Kidney tubule cell (primary cell): ENCODE results near the gene UBE2U.
A peak's percentile ranks its signal among the peaks of the same experiment; 100 is the strongest.

Experiments used
- DNase-seq: peaks from one replicate; pipeline ENCODE4 v3.0.0-alpha.2; 2018; ENCODE audit warnings: low spot score

UBE2U gene, protein sequence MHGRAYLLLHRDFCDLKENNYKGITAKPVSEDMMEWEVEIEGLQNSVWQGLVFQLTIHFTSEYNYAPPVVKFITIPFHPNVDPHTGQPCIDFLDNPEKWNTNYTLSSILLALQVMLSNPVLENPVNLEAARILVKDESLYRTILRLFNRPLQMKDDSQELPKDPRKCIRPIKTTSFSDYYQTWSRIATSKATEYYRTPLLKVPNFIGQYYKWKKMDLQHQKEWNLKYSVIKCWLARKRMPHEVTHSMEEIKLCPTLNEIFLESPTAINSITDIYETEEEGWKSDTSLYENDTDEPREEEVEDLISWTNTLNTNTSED

DNA sequence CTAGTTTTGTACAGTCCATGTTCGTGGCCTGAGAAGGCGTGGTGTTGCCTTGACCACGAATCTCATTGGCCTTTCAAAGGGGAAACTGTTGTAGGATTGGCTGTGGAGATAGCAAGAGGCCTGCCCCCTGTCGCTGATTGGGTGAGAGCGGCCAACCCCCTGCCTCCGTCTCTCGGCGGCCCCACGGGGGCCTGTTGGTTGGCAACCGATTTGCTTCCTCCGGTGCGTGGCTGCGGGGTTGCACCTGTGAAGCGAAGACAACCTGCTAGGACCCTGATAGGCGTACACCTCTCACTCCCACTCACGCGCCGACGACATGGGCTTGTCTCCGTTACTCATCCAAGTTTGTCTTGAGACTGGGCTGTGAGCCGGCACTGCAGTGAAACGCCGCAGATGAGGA, at the start of gene UBE2U:
TSS of gene UBE2U (plus strand) at position 204 of the 400 bp plus-strand sequence. CDS start 428 bp downstream, outside the sequence.
- no peak for DNase-seq

DNA sequence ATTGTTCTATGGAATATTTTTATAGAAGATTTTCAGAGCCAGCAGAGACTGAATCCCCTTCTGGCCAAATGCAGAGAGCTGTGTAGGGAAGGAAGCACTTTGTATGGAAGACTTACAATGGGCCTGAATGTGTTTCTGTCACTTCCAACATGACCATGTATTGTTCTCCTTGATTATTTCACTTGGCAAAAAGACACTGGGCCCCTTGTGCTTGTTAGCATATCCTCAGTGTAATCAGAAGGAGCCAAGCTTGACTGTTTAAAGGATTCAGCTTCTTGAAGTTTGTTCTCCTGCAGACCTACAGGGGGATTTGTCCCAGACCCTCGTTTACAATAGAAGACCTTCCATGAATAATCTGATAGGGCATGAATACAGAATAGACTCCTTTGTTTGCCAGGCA, 48.1 kb upstream of the UBE2U start:
- no peak for DNase-seq

DNA sequence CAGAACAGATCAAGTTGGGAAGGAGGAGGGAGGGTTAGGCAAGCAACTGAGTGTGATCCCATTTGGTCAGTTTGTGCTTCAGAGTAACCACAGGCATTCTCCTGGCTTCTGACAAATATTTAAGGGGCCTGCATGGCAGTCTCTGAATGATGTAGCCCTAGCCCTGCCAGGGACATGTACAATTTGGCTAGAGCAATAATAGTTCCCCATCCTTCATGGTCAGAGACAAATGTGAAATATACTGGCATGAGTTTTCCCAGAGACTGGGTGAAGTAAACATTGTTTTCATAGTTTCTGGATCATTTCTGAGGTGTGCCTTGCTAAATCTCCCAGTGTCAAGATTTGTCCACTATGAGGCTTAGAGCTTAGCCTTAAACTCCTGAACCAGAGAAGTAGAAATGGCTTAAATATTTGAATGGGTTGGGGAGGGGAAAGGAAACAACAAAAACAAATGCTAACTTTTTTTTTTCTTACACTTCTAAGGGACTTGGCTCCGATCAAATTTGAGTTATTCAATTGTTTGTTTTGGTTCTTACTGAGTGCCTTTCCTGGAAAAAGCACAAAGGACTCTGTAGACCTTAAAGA, 42.0 kb upstream of the UBE2U start:
- DNase-seq, result no peak

DNA sequence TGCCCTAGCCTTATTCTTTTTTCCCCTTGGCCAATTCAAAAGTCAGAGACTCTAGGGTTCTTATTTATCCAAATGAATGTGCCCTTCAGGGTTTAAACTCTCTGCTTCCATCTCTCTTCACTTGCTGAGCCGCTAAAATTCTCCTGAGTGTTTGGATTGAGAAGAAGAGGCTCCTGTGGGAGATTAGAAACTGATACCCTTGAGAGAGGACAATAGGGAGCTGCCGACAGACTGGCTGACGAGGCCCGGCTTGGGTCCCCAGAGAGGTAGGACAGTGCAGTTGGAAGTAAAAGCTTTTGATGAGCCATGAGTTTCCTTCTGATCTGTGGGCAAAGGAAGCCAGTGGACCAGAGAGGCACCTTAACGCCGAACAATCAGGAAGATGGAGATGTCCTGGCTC, 41.3 kb upstream of the UBE2U start:
- DNase-seq, result no peak

DNA sequence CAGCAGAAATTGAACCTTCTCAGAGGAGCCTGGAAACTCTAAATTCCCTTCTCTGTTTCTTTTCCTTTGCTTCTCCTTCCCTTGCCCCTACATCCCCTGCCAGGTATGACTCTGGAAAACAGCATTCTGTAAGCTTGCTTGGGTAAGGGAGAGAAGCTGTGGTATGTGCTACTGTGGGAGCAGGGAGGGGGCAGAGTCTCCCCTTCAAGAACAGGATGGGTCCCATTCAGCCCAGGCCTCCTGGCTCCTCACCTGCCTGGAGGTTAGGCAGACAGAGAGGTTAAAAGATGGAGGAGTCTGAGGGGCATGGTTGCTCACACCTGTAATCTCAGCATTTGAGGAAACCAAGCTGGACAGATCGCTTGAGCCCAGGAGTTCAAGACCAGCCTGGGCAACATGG, 40.6 kb upstream of the UBE2U start:
- DNase-seq, result no peak

DNA sequence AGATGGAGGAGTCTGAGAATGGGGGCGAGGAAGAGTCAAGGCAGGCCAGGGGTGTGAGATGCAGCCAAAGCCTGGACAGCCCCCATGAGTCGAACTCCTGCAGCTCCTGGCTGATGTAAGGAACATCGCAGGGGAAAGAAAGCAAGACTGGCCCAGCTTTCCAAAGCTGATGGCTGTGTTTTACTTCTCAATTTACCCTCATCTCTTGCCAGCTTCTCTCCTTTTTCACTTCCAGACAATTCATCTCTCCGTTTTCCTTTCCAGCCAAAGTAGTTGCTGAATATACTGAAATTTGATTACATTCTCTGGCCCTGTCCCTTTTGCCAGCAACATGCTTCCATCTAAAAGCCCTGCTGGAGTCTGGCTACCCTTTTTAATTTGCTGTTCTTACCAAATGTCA, 40.0 kb upstream of the UBE2U start:
- no peak for DNase-seq

DNA sequence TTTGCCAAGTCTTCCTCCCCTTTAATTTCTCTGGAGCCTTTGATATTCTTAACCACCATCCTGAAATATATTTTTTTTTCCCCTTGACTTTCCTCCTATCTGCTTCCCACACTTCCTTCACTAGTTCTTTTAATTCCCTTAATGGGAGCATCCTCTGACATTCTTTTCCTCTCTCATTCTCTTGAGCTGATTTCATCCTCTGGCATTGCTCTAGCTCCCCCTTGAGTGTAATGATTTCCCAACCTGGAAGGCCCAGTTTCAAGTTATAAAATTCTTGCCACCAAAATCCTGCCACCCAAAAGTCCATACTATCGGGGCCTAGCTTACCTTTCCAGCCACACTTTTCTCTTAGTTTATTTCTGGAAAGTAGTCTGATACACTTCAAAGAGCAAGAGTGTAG, 39.5 kb upstream of the UBE2U start:
- peak; percentile 41 for DNase-seq

DNA sequence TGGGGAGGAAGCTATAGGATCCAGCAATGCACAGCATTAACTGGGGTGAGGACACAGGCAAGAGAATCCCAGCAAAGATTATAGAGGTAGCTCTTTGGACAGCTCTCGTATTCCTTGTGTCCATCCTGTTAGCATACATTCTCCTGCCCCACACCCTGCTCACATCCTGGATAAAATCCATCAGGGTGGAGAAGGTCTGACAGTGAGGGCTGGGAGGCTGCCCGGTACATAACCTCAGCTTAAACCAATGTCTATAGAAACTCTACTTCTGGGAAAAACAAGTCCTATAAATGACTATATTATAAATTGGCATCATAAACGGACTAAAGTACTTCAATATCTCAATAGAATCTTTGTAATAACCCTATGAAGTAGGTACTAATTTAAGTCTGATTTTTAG, 36.8 kb upstream of the UBE2U start:
- DNase-seq, result no peak

DNA sequence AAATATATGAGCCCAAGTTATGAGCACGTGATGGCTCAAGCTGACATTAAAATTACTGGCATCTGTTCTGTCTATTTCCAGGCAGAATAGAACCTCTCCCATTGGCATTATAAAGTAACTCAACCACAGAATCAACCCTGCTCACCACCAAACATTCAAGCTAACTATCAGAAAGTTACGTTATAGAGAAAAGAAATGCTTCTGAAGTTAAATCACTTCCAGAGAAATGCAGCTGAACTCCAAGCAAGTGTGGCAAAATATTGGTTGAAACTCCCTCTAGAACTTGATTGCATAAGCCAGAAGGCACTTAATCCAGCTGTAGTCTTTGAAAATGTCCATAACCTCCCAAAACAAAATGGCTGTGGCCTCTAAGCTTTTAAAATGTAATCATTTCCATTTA, 36.2 kb upstream of the UBE2U start:
- no peak for DNase-seq

DNA sequence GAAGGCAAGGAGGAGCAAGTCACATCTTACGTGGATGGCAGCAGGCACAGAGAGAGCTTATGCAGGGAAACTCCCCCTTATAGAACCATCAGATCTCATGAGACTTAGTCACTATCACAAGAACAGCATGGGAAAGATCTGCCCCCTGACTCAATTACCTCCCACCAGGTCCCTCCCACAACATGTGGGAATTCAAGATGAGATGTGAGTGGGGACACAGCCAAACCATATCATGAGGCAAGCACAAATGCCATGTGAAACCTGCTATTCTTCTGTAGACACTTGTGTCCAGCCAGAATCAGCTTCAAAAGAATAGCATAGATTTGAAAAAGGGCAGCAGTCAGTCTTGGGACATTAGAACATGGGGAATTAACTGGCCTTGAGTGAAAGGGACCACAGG, 32.2 kb upstream of the UBE2U start:
- peak; percentile 19 for DNase-seq

DNA sequence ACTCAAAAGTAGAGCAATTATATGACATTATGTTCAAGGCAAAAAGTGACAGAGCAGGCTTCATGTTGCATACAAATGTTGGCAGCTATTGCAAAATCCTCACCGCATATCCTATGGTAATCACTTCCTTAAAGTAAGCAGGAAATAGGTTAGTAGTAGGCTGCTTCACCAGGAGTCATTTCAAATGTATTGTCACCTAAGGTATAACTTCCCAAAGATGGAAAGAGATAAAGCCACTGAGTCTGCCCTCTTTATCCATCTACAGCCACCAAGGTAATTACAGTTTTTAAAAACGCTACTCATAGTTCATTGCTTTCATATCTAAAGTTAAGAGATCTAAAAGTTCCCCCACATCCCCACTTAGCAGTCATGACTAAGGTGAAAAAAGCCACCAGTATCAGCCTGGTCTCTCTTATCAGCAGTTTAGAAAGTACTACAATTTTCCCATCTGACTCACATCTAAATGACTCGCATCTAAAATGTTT, 31.6 kb upstream of the UBE2U start:
- peak; percentile 84 for DNase-seq

DNA sequence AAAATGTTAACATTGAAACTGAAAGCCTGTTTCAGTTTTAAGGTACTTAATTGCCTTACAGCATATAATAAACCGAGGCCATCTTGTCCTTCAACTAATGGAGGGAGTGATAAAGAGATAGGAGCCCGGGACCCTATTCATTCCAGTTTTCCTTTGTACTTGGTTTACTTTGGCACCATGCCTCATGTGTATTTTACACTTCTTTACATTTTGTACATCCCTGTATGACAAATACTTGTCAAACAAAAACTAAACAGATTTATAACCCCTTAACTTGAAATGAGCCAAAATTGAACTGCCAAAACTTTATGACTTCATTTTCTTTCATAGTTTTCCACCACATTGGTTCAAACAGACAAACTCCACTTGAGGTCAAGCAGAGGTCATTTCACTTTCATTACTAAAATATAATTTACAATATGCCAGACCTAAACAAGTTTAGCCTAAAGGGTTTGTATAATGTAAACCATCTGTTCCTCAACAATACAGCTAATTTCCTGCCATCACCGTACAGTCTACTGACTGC, 30.9 kb upstream of the UBE2U start:
- DNase-seq, result no peak

DNA sequence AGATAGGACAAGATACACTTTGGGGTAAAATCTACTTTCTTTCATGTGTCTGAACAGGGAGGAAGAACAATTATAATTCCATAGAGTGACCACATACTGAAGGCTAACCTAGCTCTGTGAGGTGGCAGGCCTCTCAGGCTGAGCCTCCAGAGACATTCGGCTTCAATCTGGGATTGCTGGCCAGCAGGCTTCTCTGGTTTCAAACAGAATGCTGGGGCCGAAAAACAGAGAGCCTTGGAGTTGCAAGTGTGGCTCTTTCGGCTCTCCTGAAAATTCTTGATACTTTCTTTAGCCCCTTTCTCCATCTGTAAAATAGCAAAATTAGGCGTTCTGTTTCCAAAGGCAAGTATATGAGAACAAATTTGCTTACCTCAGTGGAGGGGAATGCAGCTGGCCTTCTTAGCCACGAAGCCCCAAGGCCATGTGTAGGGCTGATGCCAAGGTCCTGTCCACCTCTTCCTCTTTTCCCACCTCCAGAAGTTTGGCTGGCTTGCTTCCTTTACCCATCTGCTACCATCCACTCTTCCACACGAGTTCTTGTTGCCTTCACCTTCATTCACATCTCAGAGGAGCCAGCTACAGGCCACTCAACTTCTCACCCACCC, 30.0 kb upstream of the UBE2U start:
- peak; percentile 27 for DNase-seq

DNA sequence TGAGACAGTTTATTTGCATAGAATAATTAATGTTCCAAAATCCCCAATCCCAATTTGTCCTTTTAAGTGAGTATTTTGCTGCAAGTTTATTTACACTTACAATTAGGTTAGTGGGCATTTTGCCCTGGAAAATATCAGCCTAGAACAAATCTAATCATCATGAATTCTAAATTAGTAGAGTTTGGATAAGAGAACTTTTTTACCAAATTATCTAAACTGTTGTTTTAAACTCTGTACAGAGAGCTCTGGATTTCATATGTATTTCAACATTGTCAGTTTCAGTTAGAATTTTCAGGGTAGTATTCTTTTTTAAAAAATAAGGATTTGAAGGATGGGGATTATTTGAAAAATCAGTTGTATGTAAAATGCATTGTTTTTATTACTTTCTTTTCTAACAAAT, 27.8 kb upstream of the UBE2U start:
- DNase-seq, result no peak

DNA sequence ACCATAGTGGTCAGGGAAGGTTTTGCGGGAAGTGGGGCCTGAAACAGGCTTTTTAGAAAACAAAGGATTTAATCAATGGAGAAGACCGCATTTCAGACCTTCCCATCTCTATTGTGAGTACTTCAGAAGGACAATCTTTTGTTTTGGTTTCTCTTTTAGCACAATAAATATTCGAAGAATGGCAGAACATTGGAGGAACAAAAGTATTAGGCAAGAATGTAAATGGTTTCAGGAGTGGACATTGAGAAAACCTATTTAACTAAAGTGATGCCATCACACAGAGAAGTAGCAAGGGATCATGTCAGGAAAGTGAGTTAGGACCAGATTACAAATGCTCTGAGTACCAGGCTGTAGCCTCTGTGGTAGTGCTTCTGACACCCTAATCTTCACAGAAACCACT, 26.8 kb upstream of the UBE2U start:
- DNase-seq, result no peak

DNA sequence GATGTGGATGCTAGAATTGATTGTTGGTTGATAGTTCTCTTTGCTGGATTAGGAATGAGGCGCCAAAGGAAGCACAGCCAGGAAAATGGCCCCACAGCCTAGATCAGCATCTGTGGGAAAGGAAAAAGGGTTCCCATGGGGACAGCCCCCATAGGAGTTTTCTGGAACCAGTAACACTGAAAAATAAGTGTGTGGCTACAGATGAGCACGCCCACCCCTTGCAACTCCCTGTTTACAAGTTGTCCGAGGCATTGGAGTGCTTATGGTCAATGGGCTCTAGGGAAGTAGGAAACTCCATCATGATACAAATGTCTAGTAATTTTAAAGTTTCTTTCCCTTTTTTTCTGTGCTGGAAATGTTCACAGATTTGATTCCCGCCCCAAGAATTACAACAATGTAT, 23.8 kb upstream of the UBE2U start:
- DNase-seq, result no peak

DNA sequence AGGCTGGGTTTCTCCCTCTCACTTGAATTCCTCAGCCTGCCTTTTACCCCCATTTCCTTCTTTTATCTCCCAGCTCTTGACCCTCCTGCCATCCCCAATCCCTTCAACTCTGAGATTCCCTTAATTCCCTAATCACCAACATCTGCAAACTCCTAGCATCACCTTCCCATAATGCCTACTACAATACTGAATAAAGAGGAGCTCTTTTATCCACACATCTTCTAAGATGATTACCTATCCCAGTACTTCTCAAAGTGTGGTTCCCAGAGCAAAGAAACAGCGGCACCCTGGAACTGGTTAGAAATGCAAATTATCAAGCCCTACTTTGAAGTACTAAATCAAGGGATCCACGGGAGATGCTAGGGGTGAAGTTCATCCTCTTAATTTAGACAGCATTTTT, 21.2 kb upstream of the UBE2U start:
- DNase-seq, result no peak

DNA sequence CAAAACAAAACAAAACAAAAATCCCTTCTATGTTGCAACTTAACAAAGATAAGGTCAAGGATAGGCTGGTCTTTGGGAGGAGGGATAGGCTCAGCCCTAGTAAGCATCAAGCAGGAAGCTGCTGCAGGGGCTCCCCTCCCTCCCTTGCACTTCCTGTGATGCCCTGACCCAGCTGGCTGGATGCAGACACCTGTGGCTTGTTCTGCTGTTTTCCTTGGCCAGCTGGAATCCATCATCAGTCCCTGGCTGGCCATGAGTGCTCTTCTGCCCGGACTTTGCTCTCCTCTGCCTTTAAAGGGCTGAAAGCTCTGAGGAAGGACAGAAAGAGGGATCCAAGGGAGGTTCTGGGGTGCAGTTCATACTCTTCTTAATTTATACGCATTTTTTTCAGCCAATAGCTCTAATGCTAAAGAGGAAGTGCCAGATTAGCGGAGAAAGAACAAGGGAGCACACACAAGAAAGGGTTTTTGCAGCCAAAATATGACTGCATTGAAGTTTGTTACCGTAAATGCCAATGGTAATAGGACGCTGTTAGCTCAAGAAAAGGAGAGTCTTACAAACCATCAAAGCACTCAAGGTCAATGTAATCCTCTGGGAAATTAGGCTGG, 19.9 kb upstream of the UBE2U start:
- DNase-seq, result peak; percentile 34

DNA sequence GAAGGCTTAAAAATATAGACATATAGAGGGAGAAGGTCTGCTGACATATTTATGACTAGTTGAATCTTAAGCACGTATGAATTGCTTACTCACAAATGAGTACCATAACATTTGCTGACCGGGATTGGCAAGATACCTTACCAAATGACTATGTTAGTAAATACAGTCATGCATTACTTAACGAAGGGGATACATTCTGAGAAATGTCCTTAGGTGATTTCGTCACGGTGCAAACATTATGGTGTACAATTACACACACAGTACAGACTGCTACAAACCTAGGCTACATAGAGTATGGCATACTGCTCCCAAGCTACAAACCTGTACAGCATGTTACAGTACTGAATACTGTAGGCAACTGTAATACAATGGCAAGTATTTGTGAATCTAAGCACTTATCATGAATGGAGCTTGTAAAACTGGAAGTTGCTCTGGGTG, 19.4 kb upstream of the UBE2U start:
- DNase-seq, result peak; percentile 45

DNA sequence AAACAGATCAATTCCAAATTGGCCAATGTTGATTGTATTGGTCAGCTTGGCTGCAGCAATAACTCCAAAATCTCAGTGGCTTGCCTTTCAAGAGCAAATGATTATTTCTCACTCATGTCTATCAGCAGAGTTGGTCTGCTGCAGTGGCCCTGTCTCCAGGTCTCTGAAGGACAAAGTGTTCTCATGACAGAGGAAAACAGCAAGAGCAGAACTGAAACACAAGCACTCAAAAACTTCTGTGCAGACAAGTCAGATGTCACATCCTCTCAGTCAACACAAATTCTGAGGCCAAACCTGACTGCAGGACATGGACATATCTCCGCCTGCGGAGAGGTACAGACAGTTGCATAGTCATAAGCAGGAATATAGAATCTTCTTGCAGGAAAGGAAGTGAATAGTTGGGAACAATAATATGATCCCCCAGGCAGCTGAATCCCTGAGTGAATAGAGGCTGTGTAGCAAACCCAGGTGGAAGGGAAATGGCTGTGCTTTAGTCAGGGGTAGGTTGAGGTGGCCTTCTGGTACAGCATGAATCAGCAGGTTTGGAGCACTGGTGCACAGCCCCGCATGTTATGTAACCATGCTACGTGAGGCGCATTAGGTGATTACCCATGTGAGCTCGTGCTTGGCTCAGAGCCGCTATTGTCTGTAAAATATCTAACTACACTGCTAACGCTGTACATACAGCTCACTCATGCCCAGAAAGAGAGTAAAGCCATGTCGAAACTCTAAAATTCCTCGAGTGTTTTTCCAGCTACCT, 17.1 kb upstream of the UBE2U start:
- peak; percentile 90 for DNase-seq

DNA sequence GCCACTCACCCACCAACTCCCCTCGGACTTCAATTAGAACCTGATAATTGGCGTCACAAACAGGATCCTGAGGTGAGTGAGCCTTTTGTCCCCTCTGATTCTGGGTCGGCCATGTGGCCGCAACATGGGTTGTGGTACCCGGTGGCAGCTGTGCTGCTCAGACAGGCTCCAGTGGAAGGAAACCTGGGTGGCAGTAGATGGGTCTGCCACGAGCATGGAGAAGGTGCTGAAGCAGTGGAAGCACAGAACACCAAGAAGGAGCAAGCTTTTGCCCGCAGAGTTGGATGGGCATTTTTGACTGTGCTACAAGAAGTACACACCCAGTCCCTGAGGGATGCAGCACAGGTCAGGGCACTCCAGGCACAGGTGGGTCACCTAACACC, 16.5 kb upstream of the UBE2U start:
- no peak for DNase-seq

DNA sequence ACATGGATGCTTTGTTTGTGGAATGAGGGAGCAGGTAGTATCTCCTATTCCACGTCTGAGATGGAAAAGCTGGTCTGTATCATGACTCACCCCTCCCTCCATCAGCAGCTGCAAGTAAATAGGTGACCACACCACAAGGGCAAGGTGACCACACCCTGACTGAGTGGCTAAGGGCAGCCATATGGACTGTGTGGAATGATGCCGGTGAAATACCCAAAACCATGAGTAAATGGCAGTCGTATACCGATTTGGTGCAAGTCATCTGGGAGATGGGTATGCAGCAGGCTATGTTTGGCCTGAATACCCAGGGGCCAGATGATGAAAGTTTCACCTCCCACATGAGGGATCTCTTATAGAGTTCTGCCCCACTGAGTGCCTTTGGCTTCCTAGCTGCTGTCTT, 15.8 kb upstream of the UBE2U start:
- peak; percentile 69 for DNase-seq
